Neural cell (in vitro differentiated cells): ENCODE measurements around the gene CATSPERD. TPM values are rescaled to one million over a fixed set of nuclear protein-coding genes. Genes with fewer than 3 reads are reported as not detected.

Experiments used
- H2AFZ ChIP-seq: fragments of 200-600, 300-800 bp; sonication (generic), shearing (Covaris generic); 2 replicates; pipeline ENCODE4 v1.6.0; 2014; ENCODE audit warnings: low read depth, mild to moderate bottlenecking, antibody characterized with exemption, low read length, moderate library complexity
- H3F3A ChIP-seq: fragments of 200-600 bp; shearing (Covaris generic); 2 replicates; pipeline ENCODE4 v1.6.1; 2016; ENCODE audit warnings: mild to moderate bottlenecking, moderate library complexity, mixed read lengths, antibody characterized with exemption, low read length; ENCODE audit not compliant: insufficient read depth, poor library complexity, severe bottlenecking
- H3K27ac ChIP-seq: fragments of 200-600, 300-800 bp; sonication (generic), shearing (Covaris generic); 2 replicates; pipeline ENCODE4 v1.5.1; 2014; ENCODE audit warnings: mild to moderate bottlenecking, low read length, moderate library complexity
- H3K27me3 ChIP-seq: fragments of 300-800, 200-600 bp; sonication (generic), shearing (Covaris generic); 2 replicates; pipeline ENCODE4 v1.6.0; 2014; ENCODE audit warnings: mild to moderate bottlenecking, low read depth, low read length, moderate library complexity; ENCODE audit not compliant: insufficient read depth
- H3K36me3 ChIP-seq: fragments of 300-800, 200-600 bp; sonication (generic), shearing (Covaris generic); 2 replicates; pipeline ENCODE4 v1.5.1; 2014; ENCODE audit warnings: mild to moderate bottlenecking, antibody characterized with exemption, low read length, moderate library complexity; ENCODE audit not compliant: insufficient read depth
- H3K4me2 ChIP-seq: fragments of 300-800, 200-600 bp; sonication (generic), shearing (Covaris generic); 2 replicates; pipeline ENCODE4 v1.6.0; 2014; ENCODE audit warnings: mild to moderate bottlenecking, low read length
- H3K4me3 ChIP-seq: fragments of 300-800, 200-600 bp; sonication (generic), shearing (Covaris generic); 2 replicates; pipeline ENCODE4 v1.5.1; 2014; ENCODE audit warnings: mild to moderate bottlenecking, low read length, moderate library complexity
- H3K79me2 ChIP-seq: fragments of 200-600 bp; shearing (Covaris generic); replicated peaks from 2 replicates; pipeline ENCODE4 v1.6.0; 2014; ENCODE audit warnings: mild to moderate bottlenecking, low read length, moderate library complexity; ENCODE audit not compliant: insufficient read depth
- H3K9ac ChIP-seq: fragments of 300-800, 200-600 bp; sonication (generic), shearing (Covaris generic); 2 replicates; pipeline ENCODE4 v1.6.1; 2016; ENCODE audit warnings: mild to moderate bottlenecking, low read length, mixed read lengths
- H3K9me2 ChIP-seq: fragments of 200-600 bp; shearing (Covaris generic); 2 replicates; pipeline ENCODE4 v1.6.1; 2016; ENCODE audit warnings: mild to moderate bottlenecking, low read length, mixed read lengths; ENCODE audit not compliant: insufficient read depth
- H3K9me3 ChIP-seq: fragments of 200-600, 300-800 bp; sonication (generic), shearing (Covaris generic); 2 replicates; pipeline ENCODE4 v1.6.1; 2016; ENCODE audit warnings: mild to moderate bottlenecking, mixed run types, low read length, moderate library complexity, mixed read lengths
- H4K20me1 ChIP-seq: fragments of 200-600 bp; shearing (Covaris generic); 2 replicates; pipeline ENCODE4 v1.6.1; 2016; ENCODE audit warnings: mild to moderate bottlenecking, mixed run types; ENCODE audit not compliant: insufficient read depth
- EP300 ChIP-seq: fragments of 450-650 bp; conservative IDR thresholded peaks from 2 replicates; pipeline ENCODE4 v1.6.1; 2014; ENCODE audit warnings: antibody characterized with exemption, mild to moderate bottlenecking, moderate library complexity; ENCODE audit not compliant: poor library complexity, severe bottlenecking
- EZH2 ChIP-seq: fragments of 200-600, 300-800 bp; shearing (Covaris generic), sonication (generic); IDR thresholded peaks from 2 replicates; pipeline ENCODE4 v1.6.1; 2014; ENCODE audit warnings: antibody characterized with exemption, low read length, borderline replicate concordance, mild to moderate bottlenecking; ENCODE audit not compliant: insufficient read depth, poor library complexity, severe bottlenecking
- MXI1 ChIP-seq: fragments of 450-650 bp; conservative IDR thresholded peaks from 2 replicates; pipeline ENCODE4 v1.6.1; 2014; ENCODE audit warnings: antibody characterized with exemption, mild to moderate bottlenecking; ENCODE audit not compliant: poor library complexity, severe bottlenecking
- POLR2AphosphoS5 ChIP-seq: IDR thresholded peaks from 2 replicates; pipeline ENCODE4 v1.6.1; 2012
- RAD21 ChIP-seq: fragments of 450-650 bp; conservative IDR thresholded peaks from 2 replicates; pipeline ENCODE4 v1.6.1; 2014; ENCODE audit warnings: antibody characterized with exemption, mild to moderate bottlenecking, moderate library complexity
- SMC3 ChIP-seq: fragments of 450-650 bp; conservative IDR thresholded peaks from 2 replicates; pipeline ENCODE4 v1.6.1; 2014; ENCODE audit warnings: antibody characterized with exemption, mild to moderate bottlenecking, moderate library complexity; ENCODE audit not compliant: poor library complexity
- TAF1 ChIP-seq: IDR thresholded peaks from 2 replicates; pipeline ENCODE4 v1.6.1; 2012; ENCODE audit warnings: low read depth
- polyA plus RNA-seq: library from polyadenylated mRNA; depleted of rRNA; stranded (reverse); fragments of >200 nt; gene quantifications from 2 replicates; pipeline ENCODE4 v1.2.3, GENCODE V29; 2014
- TF ChIP-seq, protein P1 (sequence below): IDR thresholded peaks from 2 replicates; pipeline ENCODE4 v1.6.1; 2012; ENCODE audit warnings: borderline replicate concordance
- TF ChIP-seq, protein P2 (sequence below): fragments of 450-650 bp; IDR thresholded peaks from 2 replicates; pipeline ENCODE4 v1.5.1; 2014; ENCODE audit warnings: antibody characterized with exemption, mild to moderate bottlenecking, moderate library complexity; ENCODE audit not compliant: poor library complexity, severe bottlenecking

The CATSPERD gene
- polyA plus RNA-seq, 1 donor from 2014 or later = not detected

DNA sequence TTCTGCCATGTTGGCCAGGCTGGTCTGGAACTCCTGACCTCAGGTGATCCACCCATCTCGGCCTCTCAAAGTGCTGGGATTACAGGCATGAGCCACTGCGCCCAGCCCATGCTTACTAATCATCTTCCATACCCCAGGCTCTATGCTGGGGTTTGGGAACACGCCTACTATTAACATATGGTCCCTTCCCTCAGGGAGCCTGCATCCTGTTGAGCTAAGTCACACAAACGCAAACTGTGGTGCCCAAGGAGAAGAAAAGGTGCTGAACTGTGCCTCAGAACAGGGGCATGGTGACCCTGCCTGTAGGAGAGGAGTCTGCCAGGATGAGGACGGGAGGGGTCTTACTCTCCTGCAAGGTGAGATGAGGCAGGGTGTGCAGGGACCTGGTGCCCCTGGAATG lies 45.7 kb upstream of the CATSPERD start:
- no peak overlapping the region for H3K27ac ChIP-seq
- H3K9me3 ChIP-seq = no peaks in the 10 kb centered on the region
- H4K20me1 ChIP-seq = no peaks in the 10 kb centered on the region
- H3K36me3 ChIP-seq = no peaks in the 10 kb centered on the region
- no peaks in the 10 kb centered on the region for H3F3A ChIP-seq
- no peak for TF ChIP-seq SMC3
- TF ChIP-seq, protein P1, sequence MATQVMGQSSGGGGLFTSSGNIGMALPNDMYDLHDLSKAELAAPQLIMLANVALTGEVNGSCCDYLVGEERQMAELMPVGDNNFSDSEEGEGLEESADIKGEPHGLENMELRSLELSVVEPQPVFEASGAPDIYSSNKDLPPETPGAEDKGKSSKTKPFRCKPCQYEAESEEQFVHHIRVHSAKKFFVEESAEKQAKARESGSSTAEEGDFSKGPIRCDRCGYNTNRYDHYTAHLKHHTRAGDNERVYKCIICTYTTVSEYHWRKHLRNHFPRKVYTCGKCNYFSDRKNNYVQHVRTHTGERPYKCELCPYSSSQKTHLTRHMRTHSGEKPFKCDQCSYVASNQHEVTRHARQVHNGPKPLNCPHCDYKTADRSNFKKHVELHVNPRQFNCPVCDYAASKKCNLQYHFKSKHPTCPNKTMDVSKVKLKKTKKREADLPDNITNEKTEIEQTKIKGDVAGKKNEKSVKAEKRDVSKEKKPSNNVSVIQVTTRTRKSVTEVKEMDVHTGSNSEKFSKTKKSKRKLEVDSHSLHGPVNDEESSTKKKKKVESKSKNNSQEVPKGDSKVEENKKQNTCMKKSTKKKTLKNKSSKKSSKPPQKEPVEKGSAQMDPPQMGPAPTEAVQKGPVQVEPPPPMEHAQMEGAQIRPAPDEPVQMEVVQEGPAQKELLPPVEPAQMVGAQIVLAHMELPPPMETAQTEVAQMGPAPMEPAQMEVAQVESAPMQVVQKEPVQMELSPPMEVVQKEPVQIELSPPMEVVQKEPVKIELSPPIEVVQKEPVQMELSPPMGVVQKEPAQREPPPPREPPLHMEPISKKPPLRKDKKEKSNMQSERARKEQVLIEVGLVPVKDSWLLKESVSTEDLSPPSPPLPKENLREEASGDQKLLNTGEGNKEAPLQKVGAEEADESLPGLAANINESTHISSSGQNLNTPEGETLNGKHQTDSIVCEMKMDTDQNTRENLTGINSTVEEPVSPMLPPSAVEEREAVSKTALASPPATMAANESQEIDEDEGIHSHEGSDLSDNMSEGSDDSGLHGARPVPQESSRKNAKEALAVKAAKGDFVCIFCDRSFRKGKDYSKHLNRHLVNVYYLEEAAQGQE = no peak
- no peak for TF ChIP-seq EP300
- TF ChIP-seq, protein P2, sequence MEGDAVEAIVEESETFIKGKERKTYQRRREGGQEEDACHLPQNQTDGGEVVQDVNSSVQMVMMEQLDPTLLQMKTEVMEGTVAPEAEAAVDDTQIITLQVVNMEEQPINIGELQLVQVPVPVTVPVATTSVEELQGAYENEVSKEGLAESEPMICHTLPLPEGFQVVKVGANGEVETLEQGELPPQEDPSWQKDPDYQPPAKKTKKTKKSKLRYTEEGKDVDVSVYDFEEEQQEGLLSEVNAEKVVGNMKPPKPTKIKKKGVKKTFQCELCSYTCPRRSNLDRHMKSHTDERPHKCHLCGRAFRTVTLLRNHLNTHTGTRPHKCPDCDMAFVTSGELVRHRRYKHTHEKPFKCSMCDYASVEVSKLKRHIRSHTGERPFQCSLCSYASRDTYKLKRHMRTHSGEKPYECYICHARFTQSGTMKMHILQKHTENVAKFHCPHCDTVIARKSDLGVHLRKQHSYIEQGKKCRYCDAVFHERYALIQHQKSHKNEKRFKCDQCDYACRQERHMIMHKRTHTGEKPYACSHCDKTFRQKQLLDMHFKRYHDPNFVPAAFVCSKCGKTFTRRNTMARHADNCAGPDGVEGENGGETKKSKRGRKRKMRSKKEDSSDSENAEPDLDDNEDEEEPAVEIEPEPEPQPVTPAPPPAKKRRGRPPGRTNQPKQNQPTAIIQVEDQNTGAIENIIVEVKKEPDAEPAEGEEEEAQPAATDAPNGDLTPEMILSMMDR = no peak
- TF ChIP-seq EZH2 = no peak
- no peak for TF ChIP-seq POLR2AphosphoS5
- no peak for TF ChIP-seq TAF1
- TF ChIP-seq MXI1 = no peak
- no peak for TF ChIP-seq RAD21
- H3K79me2 ChIP-seq = no peaks in the 10 kb centered on the region
- H3K4me3 ChIP-seq = no peak overlapping the region
- H2AFZ ChIP-seq = no peak overlapping the region
- H3K27me3 ChIP-seq = no peaks in the 10 kb centered on the region
- H3K9ac ChIP-seq = no peak overlapping the region
- no peak overlapping the region for H3K4me2 ChIP-seq
- H3K9me2 ChIP-seq = no peaks in the 10 kb centered on the region

DNA sequence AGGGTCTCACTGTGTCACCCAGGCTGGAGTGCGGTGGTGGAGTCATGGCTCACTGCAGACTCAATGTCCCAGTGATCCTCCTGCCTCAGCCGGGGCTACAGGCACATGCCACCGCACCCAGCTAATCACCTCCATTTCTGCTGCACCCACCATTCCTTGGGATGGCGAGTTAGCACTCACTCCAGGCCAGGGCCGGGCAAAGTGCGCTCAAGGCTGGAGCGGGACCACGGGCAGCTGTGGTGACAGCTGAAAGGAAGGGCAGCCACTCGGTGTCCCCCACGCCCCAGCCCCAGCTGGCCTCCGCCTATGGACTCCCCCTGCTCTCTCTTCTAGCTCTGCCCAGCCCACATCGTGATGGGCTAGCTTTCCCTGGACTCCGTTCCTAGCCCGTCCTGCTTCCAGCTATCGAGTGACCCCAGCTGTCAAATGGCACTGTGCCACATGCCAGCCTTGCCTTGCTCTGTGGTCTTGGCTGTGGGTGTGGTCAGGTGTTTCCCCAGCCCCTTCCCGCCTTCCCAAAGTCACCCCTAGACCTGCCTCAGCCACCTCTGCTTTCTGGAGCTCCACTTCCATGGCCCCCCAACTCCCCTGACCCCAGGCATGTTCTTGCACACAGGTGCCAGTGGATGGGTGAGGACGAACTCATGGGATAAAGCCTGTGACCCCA lies 44.2 kb upstream of the CATSPERD start:
- no peaks in the 10 kb centered on the region for H4K20me1 ChIP-seq
- H3K79me2 ChIP-seq = peaks cover 3% of the 10 kb centered on the region
- no peaks in the 10 kb centered on the region for H3K27me3 ChIP-seq
- no peak overlapping the region for H2AFZ ChIP-seq
- no peak overlapping the region for H3K4me2 ChIP-seq
- no peaks in the 10 kb centered on the region for H3F3A ChIP-seq
- no peak overlapping the region for H3K4me3 ChIP-seq
- no peaks in the 10 kb centered on the region for H3K36me3 ChIP-seq
- no peak overlapping the region for H3K9ac ChIP-seq
- no peak overlapping the region for H3K27ac ChIP-seq
- TF ChIP-seq, protein P2 = no peak
- no peak for TF ChIP-seq MXI1
- TF ChIP-seq EZH2 = no peak
- TF ChIP-seq EP300 = no peak
- no peak for TF ChIP-seq POLR2AphosphoS5
- TF ChIP-seq, protein P1 = no peak
- TF ChIP-seq SMC3 = no peak
- H3K9me3 ChIP-seq = no peaks in the 10 kb centered on the region
- H3K9me2 ChIP-seq = no peaks in the 10 kb centered on the region
